OCI-LY1 (cell line): ENCODE measurements around the gene KRTAP17-1.
"Not testable (repeated sequence)": the region's sequence is repeated elsewhere in the genome, so short reads cannot be mapped to it uniquely, and the experiment has no call there.

Experiments used
- H2AFZ ChIP-seq: fragments of 200-600 bp; sonication (generic), shearing (Covaris generic); 2 replicates; pipeline ENCODE4 v1.6.0; 2014; ENCODE audit warnings: antibody characterized with exemption, mild to moderate bottlenecking, low read length
- H3F3A ChIP-seq: fragments of 200-600 bp; sonication (generic), shearing (Covaris generic); 2 replicates; pipeline ENCODE4 v1.6.0; 2014; ENCODE audit warnings: mild to moderate bottlenecking, antibody characterized with exemption, low read length, moderate library complexity; ENCODE audit not compliant: insufficient read depth
- H3K27ac ChIP-seq: fragments of 200-600 bp; sonication (generic); 2 replicates; pipeline ENCODE4 v1.5.1; 2014; ENCODE audit warnings: low read length, mixed run types, mild to moderate bottlenecking, low read depth; ENCODE audit not compliant: poor library complexity, severe bottlenecking
- H3K27me3 ChIP-seq: fragments of 200-600 bp; sonication (generic); 2 replicates; pipeline ENCODE4 v1.6.0; 2014; ENCODE audit warnings: antibody characterized with exemption, mild to moderate bottlenecking, low read length, moderate library complexity; ENCODE audit not compliant: insufficient read depth
- H3K36me3 ChIP-seq: fragments of 200-600 bp; sonication (generic); 2 replicates; pipeline ENCODE4 v1.6.1; 2014; ENCODE audit warnings: mild to moderate bottlenecking, antibody characterized with exemption, low read length, moderate library complexity, mixed read lengths; ENCODE audit not compliant: insufficient read depth
- H3K4me1 ChIP-seq: fragments of 200-600 bp; sonication (generic); 2 replicates; pipeline ENCODE4 v1.5.1; 2014; ENCODE audit warnings: mild to moderate bottlenecking, low read length, moderate library complexity; ENCODE audit not compliant: insufficient read depth, severe bottlenecking
- H3K4me2 ChIP-seq: fragments of 200-600 bp; sonication (generic), shearing (Covaris generic); 2 replicates; pipeline ENCODE4 v1.6.1; 2014; ENCODE audit warnings: low read length
- H3K4me3 ChIP-seq: fragments of 200-600 bp; sonication (generic); 2 replicates; pipeline ENCODE4 v1.5.1; 2014; ENCODE audit warnings: low read length, low read depth, mild to moderate bottlenecking, mixed read lengths; ENCODE audit not compliant: poor library complexity, severe bottlenecking
- H3K79me2 ChIP-seq: fragments of 200-600 bp; shearing (Covaris generic); 2 replicates; pipeline ENCODE4 v1.6.1; 2016; ENCODE audit warnings: mixed run types, low read length, mixed read lengths; ENCODE audit not compliant: insufficient read depth
- H3K9ac ChIP-seq: fragments of 200-600 bp; sonication (generic), shearing (Covaris generic); 2 replicates; pipeline ENCODE4 v1.6.1; 2014; ENCODE audit warnings: mild to moderate bottlenecking, low read length, mixed read lengths
- H3K9me2 ChIP-seq: fragments of 200-600 bp; sonication (generic), shearing (Covaris generic); 2 replicates; pipeline ENCODE4 v1.6.1; 2014; ENCODE audit warnings: low read depth, mild to moderate bottlenecking, low read length, mixed read lengths
- H3K9me3 ChIP-seq: fragments of 200-600 bp; shearing (Covaris generic); 2 replicates; pipeline ENCODE4 v1.6.1; 2014; ENCODE audit warnings: low read length, mixed read lengths
- H4K20me1 ChIP-seq: fragments of 200-600 bp; sonication (generic), shearing (Covaris generic); 2 replicates; pipeline ENCODE4 v1.6.0; 2016; ENCODE audit warnings: mild to moderate bottlenecking, low read length; ENCODE audit not compliant: insufficient read depth
- CTCF ChIP-seq: fragments of 200-600 bp; sonication (generic), shearing (Covaris generic); IDR thresholded peaks from 2 replicates; pipeline ENCODE4 v1.5.1; 2017; ENCODE audit warnings: mild to moderate bottlenecking, antibody characterized with exemption, low read length, moderate library complexity, mixed read lengths
- EZH2 ChIP-seq: fragments of 200-600 bp; sonication (generic), shearing (Covaris generic); IDR thresholded peaks from 2 replicates; pipeline ENCODE4 v1.8.0; 2017; ENCODE audit warnings: borderline replicate concordance, mixed run types, mild to moderate bottlenecking, antibody characterized with exemption, low read length, moderate library complexity, mixed read lengths

KRTAP17-1 gene

DNA sequence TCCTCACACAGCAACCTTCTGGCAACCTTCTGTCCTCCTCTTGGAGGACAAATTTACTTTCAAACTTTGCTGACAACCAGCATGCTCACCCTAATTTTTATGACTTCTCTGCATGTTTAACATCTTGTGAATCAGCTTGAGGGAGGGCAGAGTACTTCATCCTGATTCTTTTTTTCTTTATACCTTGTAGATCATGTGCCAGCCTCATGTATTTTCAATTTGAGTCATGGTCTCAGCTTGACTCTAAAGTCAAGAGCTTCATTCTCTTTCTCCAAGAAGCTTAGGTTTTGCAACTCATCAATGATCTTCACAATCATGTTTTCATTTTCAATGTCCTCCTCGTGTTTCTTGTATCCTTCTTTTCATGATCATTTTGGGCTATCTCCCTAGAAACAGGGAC, 43.7 kb downstream of the KRTAP17-1 start:
- Histone ChIP-seq H2AFZ (no peak overlapping the region), H3K27ac (no peak overlapping the region), H3K9ac (no peak overlapping the region), H3K27me3 (no peaks in the 10 kb centered on the region), H3K9me3 (no peaks in the 10 kb centered on the region), H3K4me3 (no peak overlapping the region), H3K4me2 (no peak overlapping the region), H3K36me3 (no peaks in the 10 kb centered on the region), H3K79me2 (no peaks in the 10 kb centered on the region), H4K20me1 (no peaks in the 10 kb centered on the region), H3F3A (no peaks in the 10 kb centered on the region), H3K4me1 (no peaks in the 10 kb centered on the region), H3K9me2 (no peaks in the 10 kb centered on the region)
- TF ChIP-seq EZH2 (no peak), CTCF (no peak)

DNA sequence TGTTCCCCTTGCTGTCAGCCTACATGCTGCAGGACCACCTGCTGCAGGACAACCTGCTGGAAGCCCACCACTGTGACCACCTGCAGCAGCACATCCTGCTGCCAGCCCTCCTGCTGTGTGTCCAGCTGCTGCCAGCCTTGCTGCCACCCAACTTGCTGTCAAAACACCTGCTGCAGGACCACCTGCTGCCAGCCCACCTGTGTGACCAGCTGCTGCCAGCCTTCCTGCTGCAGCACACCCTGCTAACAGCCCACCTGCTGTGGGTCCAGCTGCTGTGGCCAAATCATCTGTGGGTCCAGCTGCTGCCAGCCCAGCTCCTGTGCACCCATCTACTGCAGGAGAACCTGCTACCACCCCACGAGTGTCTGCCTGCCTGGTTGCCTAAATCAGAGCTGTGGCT, 44.2 kb downstream of the KRTAP17-1 start:
- not testable (repeated sequence) for H3K4me3 ChIP-seq, H3K79me2 ChIP-seq, H3K9me3 ChIP-seq, H2AFZ ChIP-seq, H3K9ac ChIP-seq, H3K36me3 ChIP-seq, H3K4me1 ChIP-seq, H3K27me3 ChIP-seq, H3K4me2 ChIP-seq, H3K27ac ChIP-seq, H3K9me2 ChIP-seq, H3F3A ChIP-seq, H4K20me1 ChIP-seq

DNA sequence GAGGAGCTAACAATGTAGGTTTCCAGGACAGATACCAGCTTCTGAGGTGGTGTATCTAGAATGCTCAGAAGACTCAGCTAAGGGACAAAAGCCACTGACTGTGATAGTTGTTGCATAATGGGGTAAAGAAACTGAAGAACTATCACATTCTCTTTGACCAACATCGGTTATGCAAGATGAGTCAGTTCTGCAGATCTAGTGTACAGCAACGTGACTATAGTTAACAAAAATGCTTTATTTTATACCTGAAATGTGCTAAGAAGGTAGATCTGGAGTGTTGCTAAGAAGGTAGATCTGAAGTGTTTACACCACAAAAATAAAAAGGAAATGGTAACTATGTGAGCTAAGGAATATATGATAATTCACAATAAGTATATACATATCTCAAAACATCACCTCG, 47.8 kb downstream of the KRTAP17-1 start:
- Histone ChIP-seq H3K9me3 (no peaks in the 10 kb centered on the region), H3K4me1 (no peaks in the 10 kb centered on the region), H3K27me3 (no peaks in the 10 kb centered on the region), H3K27ac (no peak overlapping the region), H3K4me2 (no peak overlapping the region), H3K79me2 (no peaks in the 10 kb centered on the region), H3K4me3 (no peak overlapping the region), H3K9ac (no peak overlapping the region), H3K36me3 (no peaks in the 10 kb centered on the region), H2AFZ (no peak overlapping the region), H3K9me2 (no peaks in the 10 kb centered on the region), H4K20me1 (no peaks in the 10 kb centered on the region), H3F3A (no peaks in the 10 kb centered on the region)
- no peak for TF ChIP-seq EZH2
- no peak for TF ChIP-seq CTCF

DNA sequence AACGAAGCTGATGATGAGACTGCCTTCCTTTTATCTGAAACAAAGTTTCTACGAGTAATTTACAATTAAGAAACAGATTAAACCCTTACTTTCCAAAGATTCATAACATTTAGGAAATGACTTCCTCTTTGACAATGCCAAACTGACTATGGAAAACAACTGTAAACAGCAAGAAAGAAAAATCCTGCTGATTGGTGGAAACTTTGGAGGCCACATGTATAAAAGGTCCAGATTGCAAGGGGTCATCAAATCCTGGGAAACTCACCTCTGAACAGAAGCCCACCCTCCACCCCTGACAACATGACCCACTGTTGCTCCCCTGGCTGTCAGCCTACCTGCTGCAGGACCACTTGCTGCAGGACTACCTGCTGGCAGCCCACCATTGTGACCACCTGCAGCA, 50.4 kb downstream of the KRTAP17-1 start, which contains the start of gene KRTAP9-6:
Gene KRTAP9-6 (plus strand): TSS at position 301 of the 400 bp plus-strand sequence. CDS start 0 bp downstream, at position 301.
- no peaks in the 10 kb centered on the region for H3K4me1 ChIP-seq

More for the DNA sequence above, 50.4 kb downstream of the KRTAP17-1 start, which contains the start of gene KRTAP9-6:
- no peak for TF ChIP-seq EZH2
- TF ChIP-seq CTCF, result no peak
- Histone ChIP-seq H3K9ac (no peak within 1 kb of the TSS), H3K79me2 (no peaks in the 10 kb centered on the region), H3K27ac (no peak within 1 kb of the TSS), H2AFZ (no peak within 1 kb of the TSS), H4K20me1 (no peaks in the 10 kb centered on the region), H3F3A (no peaks in the 10 kb centered on the region), H3K36me3 (no peaks in the 10 kb centered on the region), H3K27me3 (no peaks in the 10 kb centered on the region), H3K9me2 (no peaks in the 10 kb centered on the region), H3K9me3 (no peaks in the 10 kb centered on the region), H3K4me3 (no peak within 1 kb of the TSS), H3K4me2 (no peak within 1 kb of the TSS)
